K562 (cell line): ENCODE results near the gene RORC. TPM values are rescaled to one million over a fixed set of nuclear protein-coding genes. Genes with fewer than 3 reads are reported as not detected.

Source experiments
- ATF7 ChIP-seq: fragments of 450-650 bp; IDR thresholded peaks from 2 replicates; pipeline ENCODE4 v1.7.1; 2014; ENCODE audit warnings: mild to moderate bottlenecking, moderate library complexity
- BHLHE40 ChIP-seq: IDR thresholded peaks from 2 replicates; pipeline ENCODE4 v1.6.1; 2011; ENCODE audit warnings: low read length, improper control_type of control experiment
- CBFA2T3 ChIP-seq: fragments of 450-650 bp; IDR thresholded peaks from 2 replicates; pipeline ENCODE4 v1.6.1; 2017
- CBX8 ChIP-seq: fragments of 200-600 bp; sonication (generic); IDR thresholded peaks from 2 replicates; pipeline ENCODE4 v1.6.1; 2012; ENCODE audit warnings: borderline replicate concordance, mixed run types, low read depth, mild to moderate bottlenecking, moderate library complexity, mixed read lengths, low read length, control low read depth, inconsistent platforms; ENCODE audit not compliant: poor library complexity, severe bottlenecking; ENCODE audit errors: extremely low read depth
- CREM ChIP-seq: IDR thresholded peaks from 2 replicates; pipeline ENCODE4 v1.6.1; 2014; ENCODE audit warnings: antibody characterized with exemption, low read depth
- CTBP1 ChIP-seq: fragments of 450-650 bp; IDR thresholded peaks from 2 replicates; pipeline ENCODE4 v1.6.1; 2016; ENCODE audit warnings: borderline replicate concordance
- JUND ChIP-seq, 2 experiments: IDR thresholded peaks; 2 replicates in 1 of 2; 3 replicates in 1 of 2; pipeline ENCODE4 v1.6.1; 2011; ENCODE audit warnings: borderline replicate concordance in 2 of 2, low read depth in 2 of 2, low read length in 2 of 2, improper control_type of control experiment in 1 of 2, missing biosample characterization in 1 of 2, missing genetic modification characterization in 1 of 2, missing genetic modification reagents in 1 of 2
- KAT7 ChIP-seq: sonication (generic); formaldehyde crosslinking; IDR thresholded peaks from 2 replicates; pipeline ENCODE4 v1.8.0; 2022; ENCODE audit warnings: missing genetic modification reagents, mild to moderate bottlenecking, borderline replicate concordance
- NR2F6 ChIP-seq: fragments of 450-650 bp; formaldehyde crosslinking; IDR thresholded peaks from 2 replicates; pipeline ENCODE4 v1.4.0; 2020; ENCODE audit warnings: mild to moderate bottlenecking
- NR4A1 ChIP-seq, 2 experiments: fragments of 250-450 bp in 1 of 2; fragments of 450-650 bp in 1 of 2; sonication (Bioruptor Pico) in 1 of 2; IDR thresholded peaks; 2 replicates each; pipeline versions ENCODE4 v1.4.0 to v1.6.1; 2016 to 2020; ENCODE audit warnings: mild to moderate bottlenecking in 2 of 2, missing compliant biosample characterization in 1 of 2, missing genetic modification characterization in 1 of 2, moderate library complexity in 1 of 2
- NUFIP1 ChIP-seq: fragments of 450-650 bp; IDR thresholded peaks from 2 replicates; pipeline ENCODE4 v1.6.1; 2018; ENCODE audit not compliant: partially characterized antibody
- U2AF1 ChIP-seq: fragments of 200-400 bp; formaldehyde crosslinking; optimal IDR thresholded peaks from 2 replicates; pipeline ENCODE3; 2017; ENCODE audit warnings: mild to moderate bottlenecking, low read depth, low read length, moderate library complexity
- ZBTB17 ChIP-seq: fragments of 450-650 bp; formaldehyde crosslinking; IDR thresholded peaks from 2 replicates; pipeline ENCODE4 v1.4.0; 2020; ENCODE audit warnings: mild to moderate bottlenecking
- ZFP36 ChIP-seq: fragments of 150-350 bp; IDR thresholded peaks from 2 replicates; pipeline ENCODE4 v1.6.1; 2018; ENCODE audit warnings: low read length, low read depth; ENCODE audit not compliant: partially characterized antibody
- ZNF24 ChIP-seq: fragments of 450-650 bp; IDR thresholded peaks from 2 replicates; pipeline ENCODE4 v1.6.1; 2016
- ZNF280A ChIP-seq: fragments of 450-650 bp; IDR thresholded peaks from 2 replicates; pipeline ENCODE4 v1.6.1; 2018; ENCODE audit warnings: mild to moderate bottlenecking, low read depth; ENCODE audit not compliant: partially characterized antibody
- ZNF354B ChIP-seq: fragments of 250-450 bp; sonication (Bioruptor Pico); IDR thresholded peaks from 2 replicates; pipeline ENCODE4 v1.4.0; 2020
- polyA plus RNA-seq, 8 experiments: library from polyadenylated mRNA; depleted of rRNA in 4 of 8; stranded (reverse) in 5 of 8; unstranded in 3 of 8; fragments of >200 nt; fragmentation: Nextera tagmentation in 2 of 8; fragmentation: Illumina TruSeq in 1 of 8; extraction: Ambion mirVana in 2 of 8; extraction: Trizol in 1 of 8; gene quantifications; 2 replicates each; pipeline versions ENCODE4 v1.2.1 to v1.2.3, GENCODE V29; 2011 to 2014; ENCODE audit warnings: inconsistent platforms in 1 of 8, missing spikeins in 1 of 8
- total RNA-seq, 7 experiments: library from RNA; depleted of rRNA in 6 of 7; stranded (reverse); fragments of >200 nt in 6 of 7; fragmentation: Illumina TruSeq in 2 of 7; extraction: Trizol in 2 of 7; gene quantifications; 2 replicates each; pipeline versions ENCODE4 v1.2.1 to v1.2.3, GENCODE V29; 2011 to 2021; ENCODE audit warnings: low replicate concordance in 1 of 7
- TF ChIP-seq, protein P1 (sequence below), 3 experiments: IDR thresholded peaks in 2 of 3; conservative IDR thresholded peaks in 1 of 3; 2 replicates each; pipeline ENCODE4 v1.5.1; 2011 to 2012; ENCODE audit warnings: low read length in 3 of 3, mild to moderate bottlenecking in 3 of 3, control low read depth in 2 of 3, improper control_type of control experiment in 1 of 3, inconsistent platforms in 1 of 3, low read depth in 1 of 3, mixed read lengths in 1 of 3, moderate library complexity in 1 of 3; ENCODE audit not compliant: insufficient read depth in 2 of 3
- TF ChIP-seq, protein P2 (sequence below): fragments of 450-650 bp; IDR thresholded peaks from 2 replicates; pipeline ENCODE4 v1.6.1; 2016; ENCODE audit warnings: low read depth, mild to moderate bottlenecking, moderate library complexity
- TF ChIP-seq, protein P3 (sequence below): fragments of 450-650 bp; IDR thresholded peaks from 2 replicates; pipeline ENCODE4 v1.6.1; 2018; ENCODE audit not compliant: partially characterized antibody

The RORC gene
- total and polyA plus RNA-seq, 9 of the 15 experiments (the other 6 are each of a cell fraction or from before 2014, with no cell fraction given) = not detected

GRCh38 chr1:151773702-151774101, 57.9 kb downstream of the RORC start (continued):
- TF ChIP-seq BHLHE40 (peak; percentile 30; the same call in 1 of the 2 replicates), CTBP1 (no peak), CBFA2T3 (no peak), KAT7 (CRISPR knock-in tag) (no peak), CREM (peak; percentile 45; the same call in 1 of the 2 replicates), ATF7 (no peak), ZNF354B (no peak), CBX8 (no peak), ZBTB17 (no peak), JUND (IDR thresholded peaks at IDR 0.05; ENCODE audit: borderline replicate concordance, low read depth, low read length) (peak; percentile 71; the same call in 1 of the 2 replicates), JUND (tag; IDR thresholded peaks at IDR 0.05; ENCODE audit: borderline replicate concordance, low read depth, low read length) (no peak; the same call in 2 of the 3 replicates), NR2F6 (CRISPR knock-in tag) (no peak), U2AF1 (no peak), NR4A1 (CRISPR knock-in tag; IDR thresholded peaks at IDR 0.05) (no peak), NR4A1 (tag; IDR thresholded peaks at IDR 0.05) (no peak), ZNF24 (no peak), NUFIP1 (no peak), ZFP36 (no peak), ZNF280A (no peak)
- TF ChIP-seq, protein P1, sequence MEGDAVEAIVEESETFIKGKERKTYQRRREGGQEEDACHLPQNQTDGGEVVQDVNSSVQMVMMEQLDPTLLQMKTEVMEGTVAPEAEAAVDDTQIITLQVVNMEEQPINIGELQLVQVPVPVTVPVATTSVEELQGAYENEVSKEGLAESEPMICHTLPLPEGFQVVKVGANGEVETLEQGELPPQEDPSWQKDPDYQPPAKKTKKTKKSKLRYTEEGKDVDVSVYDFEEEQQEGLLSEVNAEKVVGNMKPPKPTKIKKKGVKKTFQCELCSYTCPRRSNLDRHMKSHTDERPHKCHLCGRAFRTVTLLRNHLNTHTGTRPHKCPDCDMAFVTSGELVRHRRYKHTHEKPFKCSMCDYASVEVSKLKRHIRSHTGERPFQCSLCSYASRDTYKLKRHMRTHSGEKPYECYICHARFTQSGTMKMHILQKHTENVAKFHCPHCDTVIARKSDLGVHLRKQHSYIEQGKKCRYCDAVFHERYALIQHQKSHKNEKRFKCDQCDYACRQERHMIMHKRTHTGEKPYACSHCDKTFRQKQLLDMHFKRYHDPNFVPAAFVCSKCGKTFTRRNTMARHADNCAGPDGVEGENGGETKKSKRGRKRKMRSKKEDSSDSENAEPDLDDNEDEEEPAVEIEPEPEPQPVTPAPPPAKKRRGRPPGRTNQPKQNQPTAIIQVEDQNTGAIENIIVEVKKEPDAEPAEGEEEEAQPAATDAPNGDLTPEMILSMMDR (IDR thresholded peaks at IDR 0.05 in 2 of 3, conservative IDR thresholded peaks at IDR 0.05 in 1 of 3; ENCODE audit: insufficient read depth in 2 of 3, low read depth in 1 of 3, low read length in 3 of 3) = no peak
- TF ChIP-seq, protein P2, sequence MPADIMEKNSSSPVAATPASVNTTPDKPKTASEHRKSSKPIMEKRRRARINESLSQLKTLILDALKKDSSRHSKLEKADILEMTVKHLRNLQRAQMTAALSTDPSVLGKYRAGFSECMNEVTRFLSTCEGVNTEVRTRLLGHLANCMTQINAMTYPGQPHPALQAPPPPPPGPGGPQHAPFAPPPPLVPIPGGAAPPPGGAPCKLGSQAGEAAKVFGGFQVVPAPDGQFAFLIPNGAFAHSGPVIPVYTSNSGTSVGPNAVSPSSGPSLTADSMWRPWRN = no peak
- TF ChIP-seq, protein P3, sequence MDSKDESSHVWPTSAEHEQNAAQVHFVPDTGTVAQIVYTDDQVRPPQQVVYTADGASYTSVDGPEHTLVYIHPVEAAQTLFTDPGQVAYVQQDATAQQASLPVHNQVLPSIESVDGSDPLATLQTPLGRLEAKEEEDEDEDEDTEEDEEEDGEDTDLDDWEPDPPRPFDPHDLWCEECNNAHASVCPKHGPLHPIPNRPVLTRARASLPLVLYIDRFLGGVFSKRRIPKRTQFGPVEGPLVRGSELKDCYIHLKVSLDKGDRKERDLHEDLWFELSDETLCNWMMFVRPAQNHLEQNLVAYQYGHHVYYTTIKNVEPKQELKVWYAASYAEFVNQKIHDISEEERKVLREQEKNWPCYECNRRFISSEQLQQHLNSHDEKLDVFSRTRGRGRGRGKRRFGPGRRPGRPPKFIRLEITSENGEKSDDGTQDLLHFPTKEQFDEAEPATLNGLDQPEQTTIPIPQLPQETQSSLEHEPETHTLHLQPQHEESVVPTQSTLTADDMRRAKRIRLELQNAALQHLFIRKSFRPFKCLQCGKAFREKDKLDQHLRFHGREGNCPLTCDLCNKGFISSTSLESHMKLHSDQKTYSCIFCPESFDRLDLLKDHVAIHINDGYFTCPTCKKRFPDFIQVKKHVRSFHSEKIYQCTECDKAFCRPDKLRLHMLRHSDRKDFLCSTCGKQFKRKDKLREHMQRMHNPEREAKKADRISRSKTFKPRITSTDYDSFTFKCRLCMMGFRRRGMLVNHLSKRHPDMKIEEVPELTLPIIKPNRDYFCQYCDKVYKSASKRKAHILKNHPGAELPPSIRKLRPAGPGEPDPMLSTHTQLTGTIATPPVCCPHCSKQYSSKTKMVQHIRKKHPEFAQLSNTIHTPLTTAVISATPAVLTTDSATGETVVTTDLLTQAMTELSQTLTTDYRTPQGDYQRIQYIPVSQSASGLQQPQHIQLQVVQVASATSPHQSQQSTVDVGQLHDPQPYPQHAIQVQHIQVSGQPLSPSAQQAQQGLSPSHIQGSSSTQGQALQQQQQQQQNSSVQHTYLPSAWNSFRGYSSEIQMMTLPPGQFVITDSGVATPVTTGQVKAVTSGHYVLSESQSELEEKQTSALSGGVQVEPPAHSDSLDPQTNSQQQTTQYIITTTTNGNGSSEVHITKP = no peak
